ENCODE measurements around the gene FNDC3A.

- TF ChIP-seq CTCF (IDR thresholded peaks at IDR 0.05; ENCODE audit: low read depth, low read length, missing input control) (no peak), REST (IDR thresholded peaks at IDR 0.05) (no peak), SP1 (IDR thresholded peaks at IDR 0.05) (no peak), GABPA (IDR thresholded peaks at IDR 0.05 in 1 of 2, conservative IDR thresholded peaks at IDR 0.05 in 1 of 2) (no peak), ZBTB33 (IDR thresholded peaks at IDR 0.05) (no peak), YY1 (IDR thresholded peaks at IDR 0.05) (no peak), MAX (IDR thresholded peaks at IDR 0.05) (no peak), RAD21 (IDR thresholded peaks at IDR 0.05) (no peak)
These were observed 14.3 kb upstream of the FNDC3A start for GRCh38 chr13:48961379-48961778.
